Measurements from ENCODE around the gene KDELR1.
"Not testable (repeated sequence)": the region's sequence is repeated elsewhere in the genome, so short reads cannot be mapped to it uniquely, and the experiment has no call there.

Gene KDELR1

GRCh38 chr19:48397263-48398101 lies 6.1 kb upstream of the KDELR1 start:
- FAIRE-seq, result no peak

GRCh38 chr19:48396824-48397176 lies 5.4 kb upstream of the KDELR1 start:
- no peak for FAIRE-seq

DNA sequence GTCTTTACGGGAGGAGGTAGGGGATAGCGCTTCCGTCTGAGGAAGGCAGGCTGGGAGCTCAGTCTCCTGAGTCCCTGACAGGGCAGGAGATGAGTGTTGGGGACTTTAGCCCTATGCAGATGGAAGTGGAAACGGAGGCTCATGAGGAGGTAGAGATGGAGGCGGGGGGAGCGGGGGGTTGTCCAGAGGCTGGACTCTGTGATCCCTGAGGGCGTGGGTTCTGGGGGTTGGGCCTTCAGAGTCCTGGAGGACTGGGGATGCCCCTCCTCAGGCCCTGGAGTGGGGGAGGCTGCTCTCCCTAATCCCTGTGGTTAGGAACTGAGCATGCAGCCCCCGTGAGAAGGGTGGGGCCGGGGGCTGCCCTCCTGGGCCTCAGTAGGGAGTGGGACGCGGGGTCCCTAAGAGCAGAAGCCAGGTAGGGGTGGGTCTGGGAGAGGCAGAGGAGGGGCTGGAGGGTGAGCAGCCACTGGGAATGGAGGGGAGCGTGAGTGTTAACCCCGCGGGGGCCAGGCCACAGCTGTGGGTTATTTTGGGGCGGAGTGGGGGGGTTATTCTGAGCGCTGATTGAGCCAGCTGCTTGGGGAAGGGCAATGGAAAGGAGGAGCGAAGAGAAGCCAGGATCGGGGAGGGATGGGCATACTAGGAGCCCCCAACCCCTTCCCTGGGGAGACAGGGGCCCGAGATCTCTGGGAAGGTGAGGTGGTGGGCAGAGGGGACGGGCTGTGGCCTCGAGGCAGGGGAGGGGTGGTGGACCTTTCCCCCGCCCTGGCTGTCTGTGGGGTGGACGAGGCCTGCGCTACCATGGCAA lies 4.9 kb upstream of the KDELR1 start:
- no peak for FAIRE-seq

DNA sequence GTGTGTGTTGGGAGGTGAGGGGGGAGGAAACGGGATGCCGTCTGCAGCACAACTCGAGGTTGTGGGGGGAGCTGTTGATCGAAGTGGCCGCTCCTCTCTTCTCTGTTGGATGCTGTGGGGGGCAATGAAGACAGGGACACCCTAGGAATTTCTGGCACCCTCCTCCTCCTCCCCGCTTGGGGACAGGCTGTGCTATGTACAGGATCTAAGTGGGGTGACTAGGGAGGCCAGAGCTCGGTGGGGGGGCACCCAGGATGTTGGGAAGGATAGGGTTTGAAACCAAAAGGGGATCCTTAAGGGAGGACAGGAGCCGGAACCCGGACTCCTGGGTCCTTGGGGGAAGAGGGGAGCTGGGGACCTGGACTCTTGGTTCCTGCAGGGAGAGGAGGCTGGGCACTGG lies 4.1 kb upstream of the KDELR1 start:
- no peak for FAIRE-seq

- FAIRE-seq, result no peak
Observed at GRCh38 chr19:48395170-48395455, 3.8 kb upstream of the KDELR1 start.

DNA sequence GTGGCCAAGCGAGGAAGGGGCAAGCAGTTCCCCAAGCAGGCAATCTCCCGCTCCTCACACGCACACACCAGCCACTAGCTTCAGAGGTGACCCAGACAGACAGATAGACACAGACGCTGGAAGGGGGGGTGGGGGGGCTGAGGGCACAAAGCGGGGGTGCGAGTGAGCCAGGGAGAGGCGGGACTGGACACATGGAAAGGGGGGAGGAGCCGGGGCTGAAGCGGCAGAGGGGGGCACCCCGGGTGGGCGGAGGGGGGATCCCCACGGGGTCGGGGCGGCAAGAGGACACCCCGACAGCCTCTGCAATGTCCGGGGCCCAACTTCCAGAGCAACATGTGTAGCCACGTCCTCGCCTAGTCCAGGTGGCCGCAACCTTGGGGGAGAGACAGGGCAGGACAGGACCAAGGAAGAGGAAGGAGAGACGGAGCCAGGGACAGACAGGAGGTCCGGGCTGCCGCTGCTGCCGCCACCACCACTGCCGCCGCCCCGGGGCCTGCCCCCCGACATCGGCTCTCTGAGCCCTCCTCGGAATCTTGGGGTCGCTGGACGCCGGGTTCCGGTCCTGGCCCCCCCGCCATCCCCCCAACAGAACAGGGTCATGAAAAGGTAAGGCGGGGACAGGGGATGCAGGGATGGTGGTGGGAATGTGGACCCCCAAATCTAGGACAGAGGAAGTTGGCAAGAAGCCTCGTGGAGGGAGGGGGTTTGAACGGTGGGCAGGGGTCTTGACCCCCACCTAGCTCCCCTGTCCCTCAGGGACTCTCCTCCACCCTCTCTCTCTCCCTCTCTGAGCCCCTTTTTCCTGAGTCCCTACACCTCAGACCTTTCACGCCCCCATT lies 3.2 kb upstream of the KDELR1 start:
- FAIRE-seq, result no peak

DNA sequence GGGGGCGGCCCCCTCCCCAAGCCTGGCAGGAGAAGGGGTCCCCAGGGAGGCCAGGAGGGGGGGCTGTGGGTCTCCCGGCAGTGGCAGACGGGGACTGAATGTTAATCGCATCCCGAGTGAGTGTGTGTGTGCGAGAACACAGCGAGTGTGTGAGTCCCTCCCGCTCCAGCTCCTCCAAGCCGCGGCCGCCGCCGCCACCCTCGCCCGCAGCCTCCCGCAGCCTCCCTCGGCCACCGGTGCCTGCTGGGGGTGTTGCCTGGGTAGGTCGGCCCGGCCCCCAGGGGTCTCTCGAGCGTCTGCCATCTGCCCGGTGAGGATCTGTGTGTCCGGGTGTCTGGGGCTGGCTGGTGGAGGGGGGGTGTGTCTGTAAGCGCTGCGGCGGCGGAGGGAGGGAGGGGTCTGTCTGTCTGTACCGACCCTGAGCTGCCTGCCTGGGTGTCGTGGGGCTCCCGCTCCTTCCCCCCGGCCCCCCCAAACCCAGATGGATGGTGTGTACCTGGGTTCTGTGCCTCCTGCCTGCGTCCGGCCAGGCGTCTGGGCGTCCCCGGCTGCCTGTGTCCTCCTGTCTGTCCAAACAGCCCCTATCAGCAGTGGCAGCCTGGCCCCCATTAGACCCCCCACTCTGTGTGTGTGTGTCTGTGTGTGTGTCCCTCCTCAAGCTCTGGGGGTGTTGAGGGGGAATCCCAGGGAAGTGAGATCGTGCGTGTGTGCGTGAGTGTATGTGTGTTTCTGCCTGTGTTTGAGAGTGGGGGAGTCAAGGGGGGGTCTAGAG lies 2.4 kb upstream of the KDELR1 start, which contains the start of gene GRIN2D:
Gene GRIN2D (plus strand): TSS at position 110 of the 772 bp plus-strand sequence. CDS start 4,725 bp downstream, outside the sequence.
- no peak for FAIRE-seq

DNA sequence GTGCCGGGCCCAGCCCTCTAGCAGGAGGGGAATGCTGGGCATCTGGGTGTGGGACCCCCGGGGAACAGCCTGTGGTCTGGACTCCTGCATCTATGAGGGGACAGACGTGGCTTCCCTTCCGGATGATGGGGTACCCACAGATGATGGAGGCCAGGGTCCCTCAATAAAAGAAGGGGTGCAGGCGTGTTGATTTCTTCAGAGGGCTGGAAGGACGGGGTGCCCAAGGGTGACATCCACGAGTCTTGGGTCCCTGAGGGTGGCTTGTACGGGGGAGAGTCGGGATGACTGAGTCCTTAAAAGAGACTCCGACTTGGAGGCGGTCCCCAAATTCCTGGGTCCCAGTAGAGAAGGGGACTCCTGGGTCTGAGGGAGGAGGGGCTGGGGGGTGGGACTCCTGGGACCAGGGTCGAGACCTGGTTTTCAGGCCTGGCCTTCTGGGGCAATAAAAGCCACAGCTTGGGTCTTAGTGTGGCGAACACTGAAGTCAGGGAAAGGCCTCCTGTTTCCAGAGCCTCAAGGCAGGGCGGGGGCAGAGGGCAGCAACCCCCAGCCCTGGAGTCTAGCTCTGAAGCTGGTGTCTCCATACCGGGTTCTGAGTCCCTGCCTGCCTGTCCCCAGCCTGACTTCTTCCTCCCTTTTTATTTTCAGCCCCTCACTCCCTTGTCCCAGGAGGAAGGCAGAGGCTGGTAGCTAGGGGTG lies 1.7 kb upstream of the KDELR1 start:
- no peak for FAIRE-seq

DNA sequence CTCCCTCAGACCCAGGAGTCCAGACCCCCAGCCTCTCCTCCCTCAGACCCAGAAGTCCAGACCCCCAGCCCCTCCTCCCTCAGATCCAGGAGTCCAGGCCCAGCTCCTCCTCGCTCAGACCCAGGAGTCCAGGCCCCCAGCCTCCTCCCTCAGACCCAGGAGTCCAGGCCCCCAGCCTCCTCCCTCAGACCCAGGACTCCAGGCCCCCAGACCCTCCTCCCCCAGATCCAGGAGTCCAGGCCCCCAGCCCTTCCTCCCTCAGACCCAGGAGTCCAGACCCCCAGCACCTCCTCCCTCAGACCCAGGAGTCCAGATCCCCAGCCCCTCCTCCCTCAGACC lies 624 bp upstream of the KDELR1 start:
- not testable (repeated sequence) for FAIRE-seq

DNA sequence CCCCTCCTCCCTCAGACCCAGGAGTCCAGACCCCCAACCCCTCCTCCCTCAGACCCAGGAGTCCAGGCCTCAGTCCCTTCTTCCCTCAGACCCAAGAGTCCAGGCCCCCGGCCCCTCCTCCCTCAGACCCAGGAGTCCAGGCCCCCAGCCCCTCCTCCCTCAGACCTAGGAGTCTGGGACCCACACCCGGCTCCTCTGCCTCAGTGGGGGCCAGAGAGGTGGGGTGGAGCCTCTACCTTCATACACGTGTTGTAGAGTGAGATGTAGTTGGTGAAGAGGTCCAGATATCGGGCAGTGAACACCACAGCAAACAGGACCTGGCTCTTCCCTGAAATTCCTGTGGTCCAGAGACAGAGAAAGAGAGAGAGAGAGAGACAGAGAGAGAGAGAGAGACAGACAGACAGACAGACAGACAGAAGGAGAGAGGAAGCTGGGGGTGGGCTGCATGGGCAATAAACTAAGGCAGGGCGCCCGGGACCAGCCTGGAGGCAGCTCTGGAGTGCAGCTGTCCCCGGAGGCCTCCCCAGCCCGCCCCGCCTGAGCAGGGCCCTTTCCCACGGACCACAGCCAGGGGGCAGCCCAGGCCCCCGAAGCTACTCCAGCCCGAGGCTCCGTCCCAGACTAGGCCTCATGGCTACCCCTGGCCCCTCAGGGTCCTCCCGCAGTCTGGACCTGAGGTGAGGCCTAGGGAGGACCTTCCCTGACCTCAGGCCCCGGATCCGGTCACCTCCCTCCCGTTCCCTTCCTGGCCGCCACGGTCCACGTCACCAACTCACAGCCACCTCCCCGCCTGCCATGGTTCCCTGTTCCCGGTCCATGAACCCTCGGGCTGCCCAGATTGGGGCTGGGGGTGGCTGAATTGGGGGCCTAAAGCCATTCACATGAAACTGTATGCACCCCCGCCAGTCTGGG lies 907 bp downstream of the KDELR1 start:
- peak; percentile 98 for FAIRE-seq

GRCh38 chr19:48386981-48387380 lies 4.4 kb downstream of the KDELR1 start:
- FAIRE-seq, result no peak

- no peak for FAIRE-seq
Observed at GRCh38 chr19:48385461-48386087, 5.8 kb downstream of the KDELR1 start.

GRCh38 chr19:48382286-48382685 lies 9.1 kb downstream of the KDELR1 start:
- no peak for FAIRE-seq

GRCh38 chr19:48381178-48381950 lies 10.0 kb downstream of the KDELR1 start:
- no peak for FAIRE-seq

DNA sequence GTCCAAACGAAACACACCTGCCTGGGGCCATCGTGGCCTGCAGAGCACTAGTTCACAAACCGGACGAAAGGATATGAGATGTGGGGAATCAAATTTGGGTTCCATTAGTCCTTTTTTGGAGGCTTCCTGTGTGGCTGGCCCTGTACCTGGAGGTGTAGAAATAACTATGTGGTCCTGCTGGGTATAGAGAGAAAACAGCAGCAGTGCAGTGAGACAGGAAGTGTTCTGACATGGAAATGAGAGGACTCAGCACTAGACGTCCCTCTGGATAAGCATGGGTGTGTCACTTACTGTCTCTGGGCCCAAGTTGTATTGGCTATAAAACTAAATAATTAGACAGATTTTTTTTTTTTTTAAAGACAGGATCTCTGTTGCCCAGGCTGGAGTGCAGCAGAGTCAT lies 12.3 kb downstream of the KDELR1 start:
- FAIRE-seq, result no peak

DNA sequence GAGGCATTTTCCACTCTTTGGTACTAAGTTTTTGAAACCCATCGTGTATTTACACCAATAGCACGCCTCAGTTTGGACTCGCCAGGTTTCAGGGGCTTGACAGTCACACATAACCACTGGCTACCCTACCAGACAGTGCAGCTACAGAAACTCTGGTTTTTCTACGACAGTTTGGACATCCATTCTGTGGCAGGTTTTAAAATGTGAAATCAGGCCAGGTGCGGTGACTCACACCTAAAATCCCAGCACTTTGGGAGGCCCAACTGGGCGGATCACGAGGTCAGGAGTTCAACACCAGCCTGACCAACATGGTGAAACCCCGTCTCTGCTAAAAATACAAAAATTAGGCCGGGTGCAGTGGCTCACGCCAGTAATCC lies 13.2 kb downstream of the KDELR1 start:
- no peak for FAIRE-seq

DNA sequence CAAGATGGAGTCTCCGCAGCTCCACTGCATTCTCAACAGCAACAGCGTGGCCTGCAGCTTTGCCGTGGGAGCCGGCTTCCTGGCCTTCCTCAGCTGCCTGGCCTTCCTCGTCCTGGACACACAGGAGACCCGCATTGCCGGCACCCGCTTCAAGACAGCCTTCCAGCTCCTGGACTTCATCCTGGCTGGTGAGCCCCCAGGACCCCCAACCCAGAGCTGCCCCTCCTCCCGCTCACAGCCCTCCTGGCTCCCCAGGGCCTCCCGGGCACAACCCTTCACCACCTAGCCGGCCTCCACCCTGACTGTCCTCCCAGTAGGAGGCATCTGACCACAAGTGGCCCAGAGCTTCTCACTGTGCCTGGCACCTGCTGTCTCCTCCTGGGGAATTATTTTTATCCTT lies 17.8 kb downstream of the KDELR1 start:
- no peak for FAIRE-seq

GRCh38 chr19:48372904-48373303 lies 18.4 kb downstream of the KDELR1 start:
- FAIRE-seq, result no peak

- not testable (repeated sequence) for FAIRE-seq
Observed at GRCh38 chr19:48371771-48372170, 19.6 kb downstream of the KDELR1 start.

- FAIRE-seq, result no peak
Observed at GRCh38 chr19:48371367-48371766, 20.0 kb downstream of the KDELR1 start.

All from colon (tissue), 2 donors.